Cardiac fibroblast (primary cell): Measurements from ENCODE around the gene OTOG.

Experiments
- DNase-seq, 2 donors: peaks; one replicate each; pipeline versions ENCODE4 v3.0.0 to v3.0.0-alpha.2; 2010; ENCODE audit warnings: low read depth in 2 of 2
- H3K4me3 ChIP-seq, 2 donors: replicated peaks in 1 of 2; 1 replicate in 1 of 2; 2 replicates in 1 of 2; pipeline ENCODE4 v1.5.1; 2011; ENCODE audit warnings: low read depth in 2 of 2, low read length in 2 of 2, mild to moderate bottlenecking in 2 of 2, moderate library complexity in 1 of 2
- CTCF ChIP-seq: IDR thresholded peaks from one replicate; pipeline ENCODE4 v1.5.1; 2011; ENCODE audit warnings: low read depth, mild to moderate bottlenecking, low read length, inconsistent platforms

OTOG gene

GRCh38 chr11:17595526-17596309 is 48.7 kb downstream of the OTOG start:
- no peak for TF ChIP-seq CTCF
- H3K4me3 ChIP-seq: no peak overlapping the region
- no peak for DNase-seq

- TF ChIP-seq CTCF: no peak
- no peak for DNase-seq
- no peak overlapping the region for H3K4me3 ChIP-seq
These were observed 49.2 kb downstream of the OTOG start for GRCh38 chr11:17596310-17596669.

GRCh38 chr11:17596711-17597110 is 49.7 kb downstream of the OTOG start:
- no peak for TF ChIP-seq CTCF
- DNase-seq: no peak
- H3K4me3 ChIP-seq: no peak overlapping the region

- H3K4me3 ChIP-seq: no peak overlapping the region
- no peak for DNase-seq
- no peak for TF ChIP-seq CTCF
These were observed 50.7 kb downstream of the OTOG start for GRCh38 chr11:17597770-17598169.

- no peak overlapping the region for H3K4me3 ChIP-seq
- peak; percentile 95 for TF ChIP-seq CTCF
- peak; percentile 61 to 70 for DNase-seq
These were observed 51.8 kb downstream of the OTOG start for GRCh38 chr11:17598700-17599459.

GRCh38 chr11:17599460-17599925 is 52.4 kb downstream of the OTOG start:
- no peak for TF ChIP-seq CTCF
- no peak overlapping the region for H3K4me3 ChIP-seq
- no peak for DNase-seq
